ENCODE results near the gene HIVEP1.

DNA sequence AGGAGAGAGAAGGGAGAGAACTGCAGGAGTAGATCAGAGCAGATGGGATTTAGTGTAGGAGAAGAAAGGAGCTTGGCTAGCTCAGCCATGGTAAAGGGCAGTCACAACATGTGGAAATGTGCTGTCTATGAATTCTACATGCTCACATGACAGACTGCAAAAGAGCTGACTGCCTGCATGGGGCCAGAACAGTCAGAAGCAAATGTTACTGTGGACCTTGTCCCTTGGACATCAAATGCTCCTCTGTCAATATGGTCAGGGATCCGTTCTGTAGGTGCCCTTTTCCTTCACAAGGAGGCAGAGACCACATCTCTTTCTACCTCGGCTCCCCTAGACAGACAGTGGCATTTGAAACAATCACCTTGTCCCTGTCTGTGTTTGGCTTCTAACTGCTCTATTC, 46.6 kb upstream of the HIVEP1 start:
- TF ChIP-seq, protein P1, sequence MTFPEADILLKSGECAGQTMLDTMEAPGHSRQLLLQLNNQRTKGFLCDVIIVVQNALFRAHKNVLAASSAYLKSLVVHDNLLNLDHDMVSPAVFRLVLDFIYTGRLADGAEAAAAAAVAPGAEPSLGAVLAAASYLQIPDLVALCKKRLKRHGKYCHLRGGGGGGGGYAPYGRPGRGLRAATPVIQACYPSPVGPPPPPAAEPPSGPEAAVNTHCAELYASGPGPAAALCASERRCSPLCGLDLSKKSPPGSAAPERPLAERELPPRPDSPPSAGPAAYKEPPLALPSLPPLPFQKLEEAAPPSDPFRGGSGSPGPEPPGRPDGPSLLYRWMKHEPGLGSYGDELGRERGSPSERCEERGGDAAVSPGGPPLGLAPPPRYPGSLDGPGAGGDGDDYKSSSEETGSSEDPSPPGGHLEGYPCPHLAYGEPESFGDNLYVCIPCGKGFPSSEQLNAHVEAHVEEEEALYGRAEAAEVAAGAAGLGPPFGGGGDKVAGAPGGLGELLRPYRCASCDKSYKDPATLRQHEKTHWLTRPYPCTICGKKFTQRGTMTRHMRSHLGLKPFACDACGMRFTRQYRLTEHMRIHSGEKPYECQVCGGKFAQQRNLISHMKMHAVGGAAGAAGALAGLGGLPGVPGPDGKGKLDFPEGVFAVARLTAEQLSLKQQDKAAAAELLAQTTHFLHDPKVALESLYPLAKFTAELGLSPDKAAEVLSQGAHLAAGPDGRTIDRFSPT (tag by site-specific recombination; IDR thresholded peaks at IDR 0.05), result no peak
- TF ChIP-seq, protein P2, sequence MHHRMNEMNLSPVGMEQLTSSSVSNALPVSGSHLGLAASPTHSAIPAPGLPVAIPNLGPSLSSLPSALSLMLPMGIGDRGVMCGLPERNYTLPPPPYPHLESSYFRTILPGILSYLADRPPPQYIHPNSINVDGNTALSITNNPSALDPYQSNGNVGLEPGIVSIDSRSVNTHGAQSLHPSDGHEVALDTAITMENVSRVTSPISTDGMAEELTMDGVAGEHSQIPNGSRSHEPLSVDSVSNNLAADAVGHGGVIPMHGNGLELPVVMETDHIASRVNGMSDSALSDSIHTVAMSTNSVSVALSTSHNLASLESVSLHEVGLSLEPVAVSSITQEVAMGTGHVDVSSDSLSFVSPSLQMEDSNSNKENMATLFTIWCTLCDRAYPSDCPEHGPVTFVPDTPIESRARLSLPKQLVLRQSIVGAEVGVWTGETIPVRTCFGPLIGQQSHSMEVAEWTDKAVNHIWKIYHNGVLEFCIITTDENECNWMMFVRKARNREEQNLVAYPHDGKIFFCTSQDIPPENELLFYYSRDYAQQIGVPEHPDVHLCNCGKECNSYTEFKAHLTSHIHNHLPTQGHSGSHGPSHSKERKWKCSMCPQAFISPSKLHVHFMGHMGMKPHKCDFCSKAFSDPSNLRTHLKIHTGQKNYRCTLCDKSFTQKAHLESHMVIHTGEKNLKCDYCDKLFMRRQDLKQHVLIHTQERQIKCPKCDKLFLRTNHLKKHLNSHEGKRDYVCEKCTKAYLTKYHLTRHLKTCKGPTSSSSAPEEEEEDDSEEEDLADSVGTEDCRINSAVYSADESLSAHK (tag by site-specific recombination; IDR thresholded peaks at IDR 0.05), result no peak
- TF ChIP-seq, protein P3, sequence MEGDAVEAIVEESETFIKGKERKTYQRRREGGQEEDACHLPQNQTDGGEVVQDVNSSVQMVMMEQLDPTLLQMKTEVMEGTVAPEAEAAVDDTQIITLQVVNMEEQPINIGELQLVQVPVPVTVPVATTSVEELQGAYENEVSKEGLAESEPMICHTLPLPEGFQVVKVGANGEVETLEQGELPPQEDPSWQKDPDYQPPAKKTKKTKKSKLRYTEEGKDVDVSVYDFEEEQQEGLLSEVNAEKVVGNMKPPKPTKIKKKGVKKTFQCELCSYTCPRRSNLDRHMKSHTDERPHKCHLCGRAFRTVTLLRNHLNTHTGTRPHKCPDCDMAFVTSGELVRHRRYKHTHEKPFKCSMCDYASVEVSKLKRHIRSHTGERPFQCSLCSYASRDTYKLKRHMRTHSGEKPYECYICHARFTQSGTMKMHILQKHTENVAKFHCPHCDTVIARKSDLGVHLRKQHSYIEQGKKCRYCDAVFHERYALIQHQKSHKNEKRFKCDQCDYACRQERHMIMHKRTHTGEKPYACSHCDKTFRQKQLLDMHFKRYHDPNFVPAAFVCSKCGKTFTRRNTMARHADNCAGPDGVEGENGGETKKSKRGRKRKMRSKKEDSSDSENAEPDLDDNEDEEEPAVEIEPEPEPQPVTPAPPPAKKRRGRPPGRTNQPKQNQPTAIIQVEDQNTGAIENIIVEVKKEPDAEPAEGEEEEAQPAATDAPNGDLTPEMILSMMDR (tag by site-specific recombination; IDR thresholded peaks at IDR 0.05), result no peak
- TF ChIP-seq TCF7L2 (IDR thresholded peaks at IDR 0.05; ENCODE audit: borderline replicate concordance, low read depth, low read length), result no peak
- TF ChIP-seq ZNF76 (tag by site-specific recombination; IDR thresholded peaks at IDR 0.05; ENCODE audit: borderline replicate concordance, low read depth), result no peak
- TF ChIP-seq, protein P4, sequence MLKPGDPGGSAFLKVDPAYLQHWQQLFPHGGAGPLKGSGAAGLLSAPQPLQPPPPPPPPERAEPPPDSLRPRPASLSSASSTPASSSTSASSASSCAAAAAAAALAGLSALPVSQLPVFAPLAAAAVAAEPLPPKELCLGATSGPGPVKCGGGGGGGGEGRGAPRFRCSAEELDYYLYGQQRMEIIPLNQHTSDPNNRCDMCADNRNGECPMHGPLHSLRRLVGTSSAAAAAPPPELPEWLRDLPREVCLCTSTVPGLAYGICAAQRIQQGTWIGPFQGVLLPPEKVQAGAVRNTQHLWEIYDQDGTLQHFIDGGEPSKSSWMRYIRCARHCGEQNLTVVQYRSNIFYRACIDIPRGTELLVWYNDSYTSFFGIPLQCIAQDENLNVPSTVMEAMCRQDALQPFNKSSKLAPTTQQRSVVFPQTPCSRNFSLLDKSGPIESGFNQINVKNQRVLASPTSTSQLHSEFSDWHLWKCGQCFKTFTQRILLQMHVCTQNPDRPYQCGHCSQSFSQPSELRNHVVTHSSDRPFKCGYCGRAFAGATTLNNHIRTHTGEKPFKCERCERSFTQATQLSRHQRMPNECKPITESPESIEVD (tag by site-specific recombination; IDR thresholded peaks at IDR 0.05), result no peak
- TF ChIP-seq ZNF174 (tag by site-specific recombination; IDR thresholded peaks at IDR 0.05), result no peak
- no peak for TF ChIP-seq ZNF423 (tag by site-specific recombination; IDR thresholded peaks at IDR 0.05)
- no peak for TF ChIP-seq YY1 (tag by site-specific recombination; IDR thresholded peaks at IDR 0.05)
- no peak for TF ChIP-seq SP2 (tag by site-specific recombination; IDR thresholded peaks at IDR 0.05)

Measured in HEK293 (cell line).